HG03575 (cell line): Measurements from ENCODE around the gene TLE3.

Experiments
- ATAC-seq: cut with Tn5 transposase; IDR thresholded peaks from one replicate; pipeline ENCODE4 v1.9.1; 2021; ENCODE audit not compliant: unreplicated experiment, insufficient number of reproducible peaks, low FRiP score; ENCODE audit errors: extremely low read depth

Gene TLE3

DNA sequence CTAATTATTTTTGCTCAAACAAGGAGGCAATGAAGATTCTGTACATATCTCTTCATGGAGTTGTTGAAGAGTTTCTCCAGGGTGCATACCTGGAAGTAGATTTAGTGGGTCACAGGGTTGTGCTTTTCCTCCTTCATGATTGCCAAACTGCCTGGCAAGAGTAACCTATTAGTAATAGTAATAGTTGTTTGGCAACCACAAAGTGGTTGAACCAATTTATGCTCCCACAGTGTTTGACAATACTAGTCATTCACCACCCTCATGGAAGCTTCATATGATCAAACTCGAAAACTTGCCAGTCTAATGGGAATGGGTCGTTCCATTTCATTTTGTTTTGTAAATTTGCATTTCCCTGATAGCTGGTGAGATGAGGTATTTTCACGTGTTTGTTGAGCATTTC is 57.8 kb downstream of the TLE3 start:
- no peak for ATAC-seq

DNA sequence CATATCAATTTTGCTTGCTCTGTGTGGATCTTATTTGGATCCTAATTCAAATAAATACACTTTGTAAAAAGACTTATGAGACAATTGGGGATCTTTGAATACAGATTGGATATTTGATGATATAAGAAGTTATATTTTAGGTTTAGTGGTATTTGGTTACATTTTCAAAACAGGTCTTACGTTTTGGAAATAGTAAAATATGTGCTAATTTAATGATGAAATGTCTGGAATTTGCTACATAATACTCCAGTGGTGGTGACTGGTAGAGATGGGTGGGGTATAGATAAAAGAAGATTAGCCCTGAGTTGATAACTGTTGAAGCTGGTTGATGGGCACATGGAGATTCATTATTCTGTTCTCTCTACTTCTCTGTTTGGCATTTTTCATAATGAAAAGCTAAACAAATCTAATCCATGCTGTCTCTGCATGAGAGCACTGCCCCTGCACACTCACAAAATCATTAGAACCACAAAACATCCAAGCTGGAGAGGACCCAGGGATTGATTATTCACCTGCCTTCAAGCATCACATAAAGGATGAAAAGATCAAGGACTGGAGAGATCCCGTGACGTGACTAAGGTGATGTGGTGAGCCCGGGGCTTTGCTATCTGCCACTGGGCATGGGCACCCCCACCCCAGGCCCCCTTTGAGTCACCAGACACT is 58.9 kb downstream of the TLE3 start:
- no peak for ATAC-seq

DNA sequence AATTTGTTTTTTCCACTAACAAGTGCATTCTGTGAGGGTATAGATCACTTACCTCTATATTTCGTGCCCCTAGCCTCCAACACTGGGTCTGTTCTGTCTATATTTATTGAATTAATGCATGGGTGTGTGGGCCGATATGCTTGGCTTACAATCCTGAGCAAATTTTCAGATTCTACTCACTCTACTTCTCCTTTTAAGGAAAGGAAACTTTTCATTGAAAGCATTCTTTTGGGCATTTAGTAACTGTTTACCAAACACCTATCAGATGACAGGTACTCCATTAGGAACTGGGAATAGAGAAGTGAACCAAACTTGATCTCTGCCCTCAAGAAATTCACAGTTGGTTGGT is 60.5 kb downstream of the TLE3 start:
- no peak for ATAC-seq

DNA sequence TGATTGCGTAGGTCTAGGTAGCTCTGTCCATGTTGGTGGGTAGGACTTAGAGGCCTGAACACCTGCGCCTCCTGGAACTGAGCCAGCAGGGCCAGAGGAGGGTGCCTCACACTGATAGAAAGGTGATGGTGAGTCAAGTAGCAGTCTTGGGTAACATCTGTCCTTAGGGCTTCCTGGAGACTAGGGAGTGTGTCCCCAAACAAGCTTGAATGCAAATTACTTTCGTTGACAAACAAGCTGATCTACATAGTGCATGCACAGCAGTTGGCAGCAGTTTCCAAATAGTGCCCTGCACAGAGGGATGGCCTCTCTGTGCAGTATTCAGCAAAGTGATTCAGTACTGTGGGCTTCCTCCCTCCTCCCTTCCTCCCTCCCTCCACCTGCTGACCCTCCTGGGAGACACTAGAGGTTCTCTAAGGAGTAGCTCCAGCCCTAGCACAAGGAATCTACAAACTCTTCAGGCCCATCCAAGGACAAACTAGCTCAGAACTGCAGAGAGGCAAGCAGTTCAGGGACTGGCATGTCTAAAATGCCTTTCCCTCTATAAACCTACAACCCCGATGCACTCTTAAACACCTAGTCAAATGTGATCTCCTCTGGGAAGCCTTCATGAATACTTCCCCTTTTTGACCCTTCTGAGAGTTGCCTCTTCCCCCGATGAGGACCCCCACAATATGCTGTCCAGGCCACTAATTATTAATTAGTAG is 61.0 kb downstream of the TLE3 start:
- ATAC-seq, result peak; percentile 56

DNA sequence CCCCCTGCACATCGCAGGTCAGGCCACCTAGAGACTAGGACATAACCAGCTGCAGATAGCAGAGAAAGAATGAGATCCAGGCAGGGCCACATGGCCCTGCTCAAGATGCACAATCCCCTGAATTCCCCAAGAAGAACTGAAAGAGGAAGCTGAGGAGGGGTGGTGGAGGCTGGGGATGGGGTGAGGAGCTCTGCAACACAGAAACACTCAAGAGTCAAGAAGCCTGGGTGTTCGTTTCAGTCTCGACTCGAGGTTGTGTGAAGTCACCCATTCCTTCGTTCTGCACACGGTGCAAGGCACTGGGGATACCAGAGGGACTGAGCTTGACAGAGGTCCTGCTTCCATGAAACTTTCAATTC is 62.0 kb downstream of the TLE3 start:
- no peak for ATAC-seq

DNA sequence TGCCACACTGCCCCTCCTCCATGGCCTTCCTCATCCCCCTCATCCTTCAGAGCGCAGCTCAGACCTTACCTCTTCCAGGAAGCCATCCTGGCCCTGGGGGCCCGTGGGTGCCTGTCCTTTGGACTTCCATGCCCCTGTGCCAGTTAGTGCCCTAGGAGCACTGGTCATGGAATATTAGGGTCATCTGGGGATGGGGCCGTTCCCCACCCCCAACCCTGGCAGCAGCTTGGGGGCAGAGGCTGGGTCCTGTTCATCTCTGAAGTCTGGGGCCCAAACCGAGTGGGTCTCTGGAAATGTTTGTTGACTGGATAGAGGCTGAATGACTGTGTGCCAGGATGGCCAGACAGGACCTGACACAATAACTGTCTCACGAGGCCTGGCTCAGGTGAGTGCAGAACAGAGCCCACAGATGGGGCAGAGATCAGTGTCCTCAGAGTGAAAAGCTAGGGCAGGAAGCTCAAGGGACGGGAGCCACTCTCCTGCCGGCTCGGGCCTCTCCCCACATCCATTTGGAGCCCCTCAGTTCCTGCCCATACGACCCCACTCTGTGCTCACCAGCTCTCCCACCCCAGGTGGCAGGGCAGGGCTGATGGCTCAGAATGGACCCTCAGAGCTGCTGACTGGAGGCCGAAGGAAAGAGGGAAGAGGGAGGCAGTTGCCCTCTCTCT is 62.5 kb downstream of the TLE3 start:
- ATAC-seq, result no peak

DNA sequence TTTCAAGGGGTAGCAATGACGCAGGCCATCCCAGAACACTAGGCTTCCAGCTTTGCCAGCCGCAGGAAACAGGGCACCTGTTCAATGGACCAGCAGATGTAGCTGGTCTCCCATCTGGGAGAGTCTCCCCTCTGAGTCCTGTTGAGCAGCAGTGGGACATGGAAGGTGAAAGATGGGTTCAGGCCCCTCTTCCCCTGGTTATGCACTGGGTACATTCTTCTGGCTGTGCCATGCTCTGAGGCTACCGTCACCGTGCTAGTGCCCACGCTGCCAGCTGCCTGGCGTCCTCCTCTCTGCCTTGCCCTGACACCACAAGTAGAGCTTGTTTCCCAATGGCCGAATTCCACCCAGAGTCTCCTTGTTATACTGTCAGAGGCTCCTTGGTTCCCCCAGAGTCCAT is 63.1 kb downstream of the TLE3 start:
- ATAC-seq, result no peak

DNA sequence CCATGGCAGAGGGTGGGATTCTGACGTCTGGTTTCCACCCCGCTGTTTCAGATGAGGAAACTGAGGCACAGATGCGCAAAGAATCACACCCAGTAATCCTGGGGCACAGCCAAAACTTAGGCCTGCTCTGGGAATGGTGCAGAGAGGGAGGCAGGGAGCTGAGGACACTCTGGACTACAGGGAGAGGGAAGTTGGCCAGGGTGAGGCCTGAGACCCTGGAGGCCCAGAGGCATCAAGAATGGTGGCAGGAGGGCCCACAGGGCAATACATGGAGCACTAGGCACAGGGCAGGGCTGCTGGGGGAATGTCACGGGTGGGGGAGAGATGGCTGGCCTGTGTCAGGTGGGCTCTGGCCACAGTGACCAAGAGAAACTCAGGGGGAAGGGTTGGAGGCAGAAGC is 63.6 kb downstream of the TLE3 start:
- ATAC-seq, result no peak

DNA sequence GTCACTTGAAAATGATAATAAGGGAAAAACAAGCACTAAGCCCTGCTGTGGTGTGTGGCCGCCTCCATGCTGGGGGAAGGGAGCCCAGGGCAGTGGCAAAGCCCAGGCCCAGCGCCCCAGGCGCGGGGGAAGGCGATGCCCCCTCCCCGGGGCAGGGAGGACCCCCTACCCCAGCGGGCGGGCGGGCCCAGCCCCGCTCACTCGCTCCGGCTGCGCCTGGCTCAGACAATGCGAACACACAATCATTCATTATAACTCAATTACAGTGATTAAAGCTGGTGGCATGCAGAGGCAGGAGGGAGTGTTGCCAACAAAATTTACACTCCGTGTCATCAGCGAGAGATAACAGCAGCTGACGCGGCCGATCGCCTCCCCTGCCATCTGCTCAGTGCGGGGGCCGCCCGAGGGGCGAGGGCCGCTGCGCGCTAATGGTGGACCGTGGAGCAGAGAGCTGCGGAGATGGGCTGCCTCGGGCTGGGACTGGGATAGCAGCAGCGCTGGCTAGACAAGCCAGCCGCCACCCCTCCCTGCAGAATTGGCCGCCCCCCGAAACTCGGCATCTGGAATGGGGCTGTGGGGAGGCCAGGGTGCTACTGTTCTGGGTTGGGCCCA is 64.1 kb downstream of the TLE3 start:
- ATAC-seq, result no peak

DNA sequence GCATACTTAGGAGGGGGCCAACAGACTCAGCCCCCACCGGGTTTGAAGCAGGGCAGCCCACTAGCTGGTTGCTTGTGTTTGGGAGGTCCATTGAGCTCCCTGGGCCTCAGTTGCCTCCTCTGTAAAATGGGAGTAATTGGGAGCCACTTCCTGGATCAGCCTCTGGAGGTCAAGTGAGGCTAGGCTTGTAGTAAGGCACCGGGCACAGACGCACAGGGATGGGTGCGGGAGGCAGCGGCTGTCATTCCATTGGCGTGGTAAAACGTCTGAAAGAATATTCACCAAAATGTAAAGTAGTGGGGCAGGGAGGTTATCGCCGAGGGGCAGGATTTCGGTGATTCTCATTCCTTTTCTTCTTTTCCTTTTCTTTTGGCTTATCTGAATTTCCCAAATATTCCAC is 64.6 kb downstream of the TLE3 start:
- ATAC-seq, result no peak

DNA sequence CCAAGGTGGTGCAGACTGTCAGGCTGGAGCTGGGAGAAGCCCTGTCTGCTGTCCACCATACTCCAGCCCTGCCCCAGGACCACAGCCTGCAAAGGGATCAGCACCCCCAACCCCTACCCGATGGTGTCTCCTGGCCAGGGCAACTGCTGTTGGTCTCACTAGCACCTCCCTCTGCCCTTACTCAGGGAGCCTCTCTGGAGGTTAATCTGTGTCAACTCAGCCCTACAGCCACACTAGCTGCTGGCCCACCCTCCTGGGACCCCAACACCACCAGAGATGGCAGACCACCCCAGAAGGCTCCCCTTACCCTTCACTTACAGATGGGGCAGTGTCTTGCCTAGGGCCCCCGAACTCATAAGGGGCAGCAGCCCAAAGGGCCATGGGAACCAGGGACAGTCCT is 65.2 kb downstream of the TLE3 start:
- no peak for ATAC-seq

DNA sequence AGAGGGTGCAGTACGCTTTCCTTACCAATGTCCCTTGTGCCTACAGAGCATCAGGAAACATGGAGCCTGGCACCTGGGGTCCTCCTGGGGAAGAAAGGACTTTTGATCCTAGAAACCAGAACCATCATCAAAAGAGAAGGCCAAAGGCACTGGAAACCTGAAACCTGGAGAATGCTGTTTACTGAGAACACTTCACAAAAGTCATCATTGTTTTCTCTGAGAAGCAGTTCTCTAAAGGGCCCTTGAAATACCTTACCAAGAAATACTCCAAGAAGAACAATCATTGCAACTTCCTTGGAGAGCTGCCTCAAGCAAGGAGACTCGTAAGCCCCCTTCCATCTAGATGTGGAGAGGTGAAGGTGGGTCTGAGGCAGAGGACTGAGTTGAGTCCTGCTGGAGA is 66.0 kb downstream of the TLE3 start:
- ATAC-seq, result no peak

DNA sequence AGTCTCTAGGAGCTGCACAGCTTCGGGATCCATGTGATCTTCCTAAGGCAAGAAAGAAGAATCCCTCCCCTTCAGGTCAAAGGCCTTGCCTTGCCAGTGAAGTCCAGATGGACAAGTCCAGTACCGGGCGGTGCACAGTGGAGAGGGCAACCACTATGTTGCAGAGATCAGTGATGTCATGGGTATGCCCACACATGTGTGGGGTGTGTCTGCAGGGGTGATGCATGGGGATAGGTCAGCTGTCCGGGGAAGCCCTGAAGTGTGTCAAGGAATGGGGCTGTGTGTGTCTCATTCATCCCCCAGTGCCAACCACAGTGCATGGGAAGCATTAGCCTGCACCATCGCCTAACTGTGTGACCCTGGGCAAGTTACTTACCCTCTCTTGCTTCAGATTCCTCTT is 66.5 kb downstream of the TLE3 start:
- no peak for ATAC-seq

DNA sequence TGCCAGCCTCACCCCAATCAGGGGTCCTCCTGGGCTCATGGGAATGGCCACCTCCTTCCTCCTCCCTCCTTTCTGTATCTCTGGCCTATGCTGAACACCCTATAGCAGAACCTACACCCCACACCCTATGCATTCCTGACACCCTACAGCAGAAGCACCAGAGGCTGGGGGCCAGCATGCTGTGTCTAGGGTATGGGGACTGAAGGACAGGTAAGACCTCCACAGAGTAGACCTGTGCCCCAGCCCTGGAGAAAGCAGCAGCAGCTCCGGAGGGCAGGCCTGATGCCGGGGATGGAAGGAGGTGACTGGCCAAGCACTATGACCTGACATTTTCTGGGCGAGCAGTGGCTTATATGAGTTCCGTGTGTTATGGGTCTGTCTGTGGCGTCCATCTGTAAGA is 66.9 kb downstream of the TLE3 start:
- no peak for ATAC-seq

DNA sequence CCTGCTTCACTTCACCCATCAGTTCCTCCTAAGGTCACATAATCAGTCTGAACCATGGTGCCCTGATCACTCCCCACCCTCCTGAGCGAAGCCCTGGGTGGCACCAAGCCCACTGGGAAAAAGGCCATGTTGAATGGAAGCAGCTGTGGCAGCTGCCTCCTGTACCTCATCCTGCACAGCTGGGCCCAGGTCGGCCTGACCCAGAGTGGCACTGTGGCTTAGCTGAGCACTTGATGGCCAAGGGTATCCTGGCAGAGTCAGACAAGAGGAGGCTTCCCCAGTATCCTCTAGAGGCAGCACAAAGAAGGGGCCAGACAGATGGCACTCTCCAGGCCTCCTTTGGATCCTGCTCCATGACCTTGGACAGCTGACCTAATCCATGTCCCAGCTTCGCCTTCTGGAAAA is 68.4 kb downstream of the TLE3 start:
- no peak for ATAC-seq

DNA sequence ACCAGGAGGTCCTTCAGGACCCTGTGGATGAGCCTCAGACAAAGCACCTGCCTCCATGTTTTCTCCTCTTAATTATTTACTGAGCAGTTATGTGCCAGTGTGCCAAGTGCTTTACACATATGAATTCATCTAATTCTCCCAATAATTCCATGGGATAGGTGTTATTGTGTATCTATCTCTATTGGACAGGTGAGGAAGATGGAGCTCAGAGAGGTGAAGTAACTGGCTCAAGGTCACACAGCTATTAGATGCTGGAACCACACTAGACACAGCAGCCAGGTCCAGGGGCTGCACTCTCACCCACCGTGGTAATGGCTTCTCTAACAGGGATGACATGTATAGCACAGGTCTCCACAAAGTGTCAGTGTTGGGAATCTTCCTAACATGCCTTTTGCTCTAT is 70.2 kb downstream of the TLE3 start:
- ATAC-seq, result no peak

DNA sequence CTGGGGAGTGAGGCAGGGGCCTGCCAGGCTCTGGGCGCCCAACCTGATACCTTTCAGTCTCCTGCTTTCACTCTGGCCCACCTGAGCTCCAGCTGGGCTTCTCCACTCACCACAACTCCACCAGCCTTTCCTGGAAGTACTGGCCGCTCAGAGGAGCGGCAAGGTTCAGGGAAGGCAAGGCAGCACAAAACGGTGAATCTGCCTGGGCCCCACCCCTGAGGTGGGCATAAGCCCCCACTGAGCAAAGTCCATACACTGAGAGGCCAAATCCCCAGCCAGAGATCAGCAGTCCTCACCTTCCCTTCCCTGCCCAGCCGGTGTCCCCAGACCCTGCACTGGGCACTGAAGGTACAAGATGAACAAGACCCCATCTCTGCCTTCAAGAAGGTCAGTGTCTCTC is 70.7 kb downstream of the TLE3 start:
- ATAC-seq, result no peak

DNA sequence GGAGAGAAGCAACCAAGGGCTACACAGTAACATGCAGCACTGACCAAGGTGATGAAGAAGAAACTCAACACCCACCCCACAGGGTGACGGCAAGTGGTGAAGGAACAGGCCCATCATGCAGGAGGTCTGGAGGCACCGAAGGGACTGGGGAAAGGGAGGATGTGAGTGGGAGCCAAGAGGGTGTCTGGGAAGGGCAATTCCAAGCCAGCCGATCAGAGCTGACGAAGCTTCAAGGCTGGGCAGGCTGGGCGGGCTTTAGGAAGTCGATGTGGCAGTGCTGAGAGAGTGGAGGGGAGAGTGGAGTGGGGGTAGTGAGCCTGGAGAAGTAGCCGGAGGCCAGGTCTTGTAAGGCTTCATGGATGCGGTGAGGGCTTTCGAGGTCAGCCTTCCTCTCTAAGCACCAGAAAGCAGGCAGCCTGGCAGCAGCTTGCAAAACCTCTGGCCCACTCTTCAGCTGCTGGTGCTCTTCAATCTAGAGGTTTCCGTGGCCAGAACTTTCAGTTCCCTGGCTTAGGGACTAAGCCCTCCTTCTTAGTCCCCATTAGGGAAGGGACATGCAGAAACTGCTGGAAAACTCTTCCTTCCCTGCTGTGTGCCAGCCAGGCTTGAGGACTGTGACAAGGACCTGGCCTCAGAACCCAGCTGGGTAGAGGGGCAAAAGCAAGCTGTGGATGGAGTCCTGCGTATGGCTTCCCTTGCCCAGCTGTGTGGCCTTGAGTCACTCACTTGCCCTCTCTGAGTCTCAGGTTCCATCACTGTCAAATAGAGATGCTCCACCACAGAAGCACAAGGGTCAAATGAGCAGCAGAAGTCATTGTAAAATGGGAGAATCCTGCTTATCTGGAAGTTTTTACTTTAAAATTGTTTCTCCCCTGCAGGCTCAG is 72.1 kb downstream of the TLE3 start:
- no peak for ATAC-seq

DNA sequence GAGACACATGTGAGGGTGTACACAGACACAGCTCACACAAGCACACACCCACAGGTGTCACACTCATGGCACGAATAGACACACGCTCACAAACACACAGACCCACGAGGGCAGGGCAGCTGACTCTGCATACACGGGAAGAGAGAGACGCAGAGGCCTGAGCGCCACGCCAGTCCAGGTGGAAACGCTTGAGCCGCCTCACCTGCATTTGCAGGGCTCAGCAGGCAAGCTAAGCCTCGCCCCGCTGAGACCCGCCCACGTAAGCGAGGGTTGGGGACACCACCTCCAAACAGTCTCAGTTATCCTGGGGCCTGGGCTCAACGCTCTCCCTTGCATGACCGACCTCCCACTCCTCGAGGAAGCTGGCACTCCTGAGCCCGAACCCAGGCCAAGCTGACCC is 73.2 kb downstream of the TLE3 start:
- ATAC-seq, result no peak
